HPDE6-E6E7 (cell line): ENCODE measurements around the gene FCN1.
"Not testable (repeated sequence)": the region's sequence is repeated elsewhere in the genome, so short reads cannot be mapped to it uniquely, and the experiment has no call there.

ENCODE experiments used
- DNase-seq: peaks from one replicate; pipeline ENCODE4 v3.0.0; 2011; ENCODE audit warnings: missing footprints; ENCODE audit errors: extremely low spot score

The FCN1 gene

DNA sequence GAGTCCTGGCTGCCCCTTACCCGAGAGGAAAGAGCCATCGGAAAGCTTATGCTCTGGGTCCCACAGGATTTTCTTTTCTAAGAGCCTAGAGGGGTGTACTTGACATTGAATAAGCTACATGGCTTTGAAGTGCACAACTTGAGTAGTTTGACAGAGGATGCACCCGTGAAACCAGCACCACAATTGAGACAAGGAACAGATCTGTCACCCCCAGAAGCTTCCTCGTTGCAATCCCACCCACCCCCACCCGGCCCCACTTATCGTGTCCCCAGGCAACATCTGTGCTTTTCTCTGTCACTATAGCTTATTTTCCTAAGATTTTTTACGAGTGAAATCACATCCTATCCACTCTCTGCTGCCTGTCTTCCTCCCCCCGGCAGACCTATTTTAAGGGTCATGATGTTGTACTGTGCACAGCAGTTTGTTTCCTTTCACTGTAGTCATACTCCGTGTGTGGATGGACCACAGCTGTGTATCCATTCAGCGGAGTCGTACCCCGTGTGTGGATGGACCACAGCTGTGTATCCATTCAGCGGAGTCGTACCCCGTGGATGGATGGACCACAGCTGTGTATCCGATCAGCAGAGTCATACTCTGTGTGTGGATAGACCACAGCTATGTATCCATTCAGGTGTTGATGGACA, 45.9 kb downstream of the FCN1 start:
- no peak for DNase-seq

DNA sequence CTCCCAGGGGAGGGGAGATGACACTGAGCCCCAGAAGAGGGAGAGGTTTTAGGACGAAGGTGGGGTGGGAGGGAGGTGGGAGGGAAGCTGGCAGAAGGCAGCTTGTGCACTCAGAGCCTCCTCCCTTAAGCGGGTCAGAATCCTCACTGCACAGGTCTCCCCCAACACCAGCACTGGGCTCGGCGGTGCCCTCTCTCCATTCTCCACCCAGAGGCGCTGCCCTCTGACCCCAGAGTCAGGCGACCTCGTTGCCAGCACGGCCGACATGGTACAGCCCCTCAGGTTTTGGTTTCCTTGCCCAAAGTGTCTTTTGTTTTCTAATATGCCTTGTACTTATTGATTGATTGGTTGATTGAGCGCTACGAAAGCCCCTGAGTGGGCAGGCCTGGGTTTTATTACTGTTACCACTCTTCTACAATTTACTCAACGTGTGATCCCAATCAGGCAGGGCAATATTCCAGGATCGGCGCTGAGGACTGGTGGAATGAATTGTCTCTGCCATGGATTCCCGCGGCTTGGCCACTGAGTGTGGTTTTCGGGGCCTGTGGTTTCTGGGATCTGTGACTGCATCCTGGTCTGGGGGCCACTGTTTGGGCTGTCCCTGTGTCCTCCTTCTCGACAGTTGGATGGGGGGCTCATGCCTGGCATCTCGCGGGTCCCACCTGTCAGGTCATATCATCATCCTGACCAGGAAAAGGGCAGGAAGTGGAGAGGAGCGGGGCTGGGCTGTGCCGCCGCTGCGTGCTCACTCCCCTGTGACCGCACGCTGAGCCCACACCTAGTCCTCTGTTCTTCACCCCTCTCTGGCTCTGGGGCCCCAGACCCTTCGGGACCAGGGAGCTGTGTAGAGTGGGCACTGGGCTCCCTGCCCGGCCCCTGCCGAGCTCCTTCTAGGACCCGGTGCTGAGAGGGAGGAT, 46.7 kb downstream of the FCN1 start:
- no peak for DNase-seq

DNA sequence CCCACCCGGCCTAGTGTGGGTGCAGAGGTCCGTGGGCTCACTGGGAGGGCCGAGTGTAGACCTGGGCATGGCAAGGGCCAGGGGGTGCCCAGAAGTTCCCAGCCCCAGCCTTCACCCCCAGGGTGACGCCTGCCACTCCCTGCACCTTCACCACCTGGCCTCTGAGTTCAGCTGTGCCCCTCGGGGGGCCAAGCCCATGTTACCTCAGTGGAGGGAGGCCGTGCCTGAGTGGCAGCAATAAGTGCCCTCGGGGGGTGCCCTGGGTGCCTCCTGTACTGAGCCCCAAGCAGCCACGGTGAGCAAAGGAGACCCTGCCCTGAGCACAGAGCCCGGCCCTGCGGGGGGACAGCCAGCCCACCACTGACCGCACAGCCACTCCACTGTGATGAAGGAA, 47.4 kb downstream of the FCN1 start:
- DNase-seq: no peak

DNA sequence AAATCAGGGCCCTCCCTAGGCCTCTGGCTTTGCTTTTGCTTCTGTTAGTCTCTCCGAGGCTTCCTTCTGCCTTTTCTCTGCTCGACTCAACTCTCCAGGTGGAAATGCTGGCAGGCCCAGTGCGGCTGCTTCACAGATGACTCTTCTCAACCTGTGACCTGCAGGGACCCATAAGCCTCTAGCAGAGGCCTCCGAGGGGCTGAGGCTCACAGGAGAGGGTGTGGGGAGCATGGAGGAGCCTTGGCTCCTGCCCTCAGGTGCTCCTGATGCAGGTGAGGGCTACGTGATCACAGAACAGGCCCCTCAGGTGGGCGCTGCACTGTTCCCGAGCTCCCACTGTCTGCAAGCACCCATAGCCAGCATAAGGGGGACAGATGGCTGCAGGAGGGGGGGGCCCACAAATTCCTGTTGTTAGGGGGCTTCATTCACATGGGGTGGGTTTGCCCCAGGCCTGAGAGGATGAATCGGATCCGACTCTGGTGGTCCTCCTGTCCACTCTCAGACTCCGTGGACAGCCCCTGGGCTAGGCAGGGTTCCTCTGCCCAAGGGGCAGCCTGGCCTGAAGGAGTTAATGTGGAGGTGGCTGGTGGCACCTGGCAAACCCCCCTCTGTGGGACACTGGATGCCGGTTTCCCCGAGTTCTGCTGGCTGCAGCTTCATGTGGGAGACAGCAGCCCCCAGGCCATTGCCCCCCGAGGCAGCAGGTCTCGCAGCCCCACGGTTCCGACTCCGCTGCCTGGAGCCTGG, 48.0 kb downstream of the FCN1 start:
- no peak for DNase-seq

DNA sequence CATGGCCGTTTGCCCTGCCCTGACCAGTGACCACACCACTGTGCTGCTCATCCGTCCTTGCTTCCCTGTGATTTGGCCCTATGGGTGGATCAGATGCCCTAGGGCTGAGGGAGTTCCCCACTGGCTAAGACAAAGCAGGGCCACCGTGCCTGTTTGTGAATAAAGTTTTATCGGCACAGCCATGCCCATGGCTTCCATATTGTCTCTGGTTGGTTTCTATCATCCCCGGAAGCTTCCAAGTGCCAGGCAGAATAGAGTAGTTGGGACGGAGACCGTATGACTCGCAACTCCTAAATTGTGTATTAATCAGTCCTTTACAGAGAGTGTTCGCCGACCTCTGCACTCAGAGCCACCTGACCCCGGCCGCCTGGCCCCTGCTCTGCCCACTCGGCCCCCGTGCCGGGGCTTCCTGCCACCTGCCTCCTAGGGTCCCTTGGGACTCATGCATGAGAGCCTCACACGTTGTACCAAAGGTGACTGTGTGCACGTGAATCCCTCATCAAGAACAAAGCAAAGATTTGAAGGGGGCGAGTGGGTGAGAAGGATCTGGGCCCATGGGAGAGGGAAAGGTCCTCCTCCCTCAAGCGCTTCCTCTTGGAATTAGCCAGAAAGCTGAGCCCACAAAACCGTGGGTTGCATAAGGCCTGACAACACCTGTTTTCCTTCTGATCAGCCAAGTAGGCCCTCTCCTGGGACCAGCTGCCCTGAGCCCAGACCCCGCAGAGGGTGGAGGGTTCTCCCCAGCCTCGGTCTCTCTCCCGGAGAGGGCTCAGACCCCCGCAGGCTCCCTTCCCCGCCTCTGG, 48.8 kb downstream of the FCN1 start:
- DNase-seq: no peak

DNA sequence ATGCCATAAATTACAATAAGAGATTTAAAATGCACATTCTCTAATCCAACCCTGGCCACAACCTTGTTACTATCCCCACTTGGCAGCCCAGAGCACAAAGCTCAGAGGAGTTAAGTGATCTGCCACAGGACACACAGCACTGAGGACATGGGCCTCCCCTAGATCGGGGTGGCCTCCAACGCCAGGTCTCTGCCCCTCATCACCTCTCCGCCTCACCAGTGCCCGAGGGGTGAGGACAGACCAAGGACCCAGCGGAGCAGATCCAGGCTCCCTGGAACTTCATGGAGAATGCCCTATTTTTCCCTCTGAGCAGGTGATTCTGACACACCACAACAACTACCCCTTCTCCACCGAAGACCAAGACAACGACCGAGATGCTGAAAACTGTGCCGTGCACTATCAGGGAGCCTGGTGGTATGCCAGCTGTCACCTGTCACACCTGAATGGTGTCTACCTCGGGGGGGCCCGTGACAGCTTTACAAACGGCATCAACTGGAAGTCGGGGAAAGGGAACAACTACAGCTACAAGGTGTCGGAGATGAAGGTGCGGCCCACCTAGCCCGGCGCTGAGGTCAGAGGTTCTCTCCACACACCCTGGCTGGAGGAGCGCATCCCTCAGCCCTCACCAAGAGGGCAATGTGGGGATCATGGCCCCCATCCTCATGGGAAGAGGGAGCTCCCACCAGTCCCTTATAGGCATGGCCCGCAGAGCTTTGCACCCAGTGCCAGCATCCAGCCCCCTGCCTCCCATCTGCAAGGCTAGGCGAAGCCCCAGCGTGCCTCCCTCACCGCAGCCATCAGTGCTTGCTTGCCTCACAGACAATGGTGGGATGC, 49.6 kb downstream of the FCN1 start:
- no peak for DNase-seq

DNA sequence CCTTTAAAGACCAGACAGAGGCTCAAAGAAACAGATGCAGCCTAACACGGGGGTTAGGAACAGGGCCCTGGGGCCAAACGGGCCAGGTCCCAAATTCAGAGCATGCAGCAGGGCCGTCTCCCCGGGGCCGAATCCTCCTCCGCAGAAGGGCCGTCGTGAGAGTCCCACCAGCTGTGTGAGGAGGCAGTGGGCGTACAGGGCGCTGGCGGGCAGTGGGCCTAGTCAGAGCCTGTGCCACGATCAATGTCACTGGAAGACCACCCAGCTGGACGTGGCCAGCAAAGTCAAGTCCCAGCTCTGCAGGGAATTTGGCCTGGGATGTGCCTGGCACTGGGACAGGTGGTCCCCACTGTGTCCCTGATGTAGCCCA, 52.9 kb downstream of the FCN1 start:
- no peak for DNase-seq

DNA sequence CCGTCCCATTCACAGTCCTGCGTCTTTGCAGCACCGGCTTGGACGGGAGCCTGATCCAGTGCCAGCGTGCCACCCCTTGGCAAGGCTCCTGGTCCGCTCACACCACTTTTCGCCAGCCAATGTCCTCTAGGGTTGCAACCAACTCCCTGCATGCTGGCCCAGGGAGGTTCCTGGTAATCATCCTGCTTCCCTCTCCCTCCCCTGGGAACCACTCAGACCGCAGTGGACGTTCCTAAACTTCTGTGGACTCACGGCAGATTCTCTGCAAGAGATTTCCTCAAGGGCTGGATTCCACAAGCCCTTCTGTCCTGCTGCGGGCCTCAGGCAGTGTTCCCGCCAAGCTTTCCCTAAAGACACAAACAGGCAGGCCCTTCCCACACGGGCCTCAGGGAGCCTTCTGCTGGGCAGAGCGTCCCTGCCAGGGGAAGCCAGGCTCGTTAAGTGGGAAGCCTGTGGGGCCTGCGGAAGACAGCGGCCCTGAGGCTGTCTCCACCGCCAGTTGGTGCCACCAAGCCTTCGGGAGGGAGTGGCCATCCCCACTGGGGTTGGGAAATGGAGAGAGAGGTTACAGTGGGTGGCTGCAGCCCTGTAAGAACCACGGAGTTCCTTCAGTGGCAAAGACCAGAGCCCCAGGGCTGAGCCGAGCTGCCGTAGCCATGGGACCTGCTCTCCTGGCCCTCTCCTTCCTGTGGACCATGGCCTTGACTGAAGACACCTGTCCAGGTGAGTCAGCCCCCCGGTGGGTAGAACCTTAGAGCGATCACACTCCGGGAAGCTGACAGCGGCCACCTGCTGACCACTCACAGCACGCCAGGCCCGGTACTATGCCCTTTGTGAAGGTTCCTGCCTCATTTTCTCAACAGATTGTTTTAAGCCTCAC, 53.5 kb downstream of the FCN1 start:
- DNase-seq: no peak

DNA sequence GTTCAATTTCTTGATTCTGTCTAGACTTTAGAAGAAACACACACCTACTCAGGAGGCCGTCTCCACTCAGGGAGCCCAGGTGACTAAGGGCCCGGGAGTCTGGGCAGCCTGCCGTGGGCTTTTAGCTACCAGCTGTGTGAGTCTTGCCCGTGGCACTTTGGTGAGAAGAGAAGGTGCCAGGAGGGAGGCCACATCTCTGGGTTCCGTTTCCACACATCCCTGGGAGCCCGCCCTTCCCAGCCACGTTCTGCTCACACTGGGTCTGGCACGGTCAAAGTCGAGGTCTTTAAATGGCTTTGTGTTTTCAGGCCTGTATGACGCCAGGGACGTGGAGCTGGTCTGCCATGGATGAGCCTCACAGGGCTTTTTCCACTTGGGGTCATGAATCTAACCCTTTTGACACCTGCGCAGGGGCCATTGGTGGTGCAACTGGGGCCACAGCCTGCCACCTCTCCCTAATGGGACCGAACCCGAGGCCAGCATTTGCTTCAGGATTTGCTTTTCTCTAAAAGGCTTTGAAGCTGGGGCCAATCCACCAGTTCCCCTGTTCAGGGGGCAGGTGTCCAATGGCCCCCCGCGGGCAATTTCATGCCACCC, 54.3 kb downstream of the FCN1 start:
- DNase-seq: no peak

DNA sequence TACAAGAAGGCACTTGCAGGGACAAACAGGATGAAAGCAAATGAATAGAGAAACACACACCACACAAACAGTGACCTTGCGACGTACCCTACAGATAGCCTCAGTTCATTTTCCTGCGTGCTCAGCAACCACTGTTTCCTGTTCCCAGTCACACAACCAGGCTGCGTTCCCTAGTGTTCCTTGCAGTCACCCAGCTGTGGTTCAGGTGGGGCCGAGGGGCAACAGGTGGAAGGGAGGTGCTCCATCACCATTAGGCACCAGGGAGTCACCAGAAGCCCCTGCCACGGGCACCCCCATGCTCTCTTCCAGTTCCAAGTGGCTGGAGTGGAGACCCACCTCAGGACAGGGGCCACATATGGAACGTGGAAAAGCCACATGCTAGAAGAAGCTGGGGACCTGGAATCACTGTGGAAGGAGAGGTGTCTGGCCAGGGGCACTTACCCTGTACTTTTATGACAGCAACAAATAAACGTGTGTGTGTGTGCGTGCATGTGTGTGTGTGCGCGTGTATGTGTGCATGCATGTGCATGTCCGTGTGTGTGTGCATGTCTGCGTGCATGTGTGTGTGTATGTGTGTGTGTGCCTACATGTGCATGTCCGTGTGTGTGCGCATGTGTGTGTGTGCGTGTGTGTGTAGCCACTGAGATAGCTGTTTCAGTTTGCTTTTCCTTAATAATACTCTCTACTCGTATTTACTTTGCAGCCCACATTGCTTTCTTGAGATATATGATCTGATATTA, 55.9 kb downstream of the FCN1 start:
- no peak for DNase-seq

DNA sequence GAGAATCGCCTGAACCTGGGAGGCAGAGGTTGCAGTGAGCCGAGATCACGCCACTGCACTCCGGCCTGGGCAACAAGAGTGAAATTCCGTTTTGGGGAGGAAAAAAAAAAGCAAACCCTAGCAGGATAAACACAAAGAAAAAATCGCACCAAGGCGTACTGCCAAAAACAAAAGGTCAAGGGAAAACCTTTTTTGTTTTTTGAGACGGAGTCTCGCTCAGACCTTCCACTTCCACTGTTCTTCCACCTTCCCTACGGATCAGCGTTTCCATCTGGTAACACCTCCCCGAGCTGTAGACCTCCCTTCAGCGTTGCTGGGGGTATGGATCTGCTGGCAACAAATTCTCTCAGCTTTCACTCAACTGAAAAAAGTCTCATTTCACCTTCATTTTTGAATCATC, 57.2 kb downstream of the FCN1 start:
- DNase-seq: no peak

DNA sequence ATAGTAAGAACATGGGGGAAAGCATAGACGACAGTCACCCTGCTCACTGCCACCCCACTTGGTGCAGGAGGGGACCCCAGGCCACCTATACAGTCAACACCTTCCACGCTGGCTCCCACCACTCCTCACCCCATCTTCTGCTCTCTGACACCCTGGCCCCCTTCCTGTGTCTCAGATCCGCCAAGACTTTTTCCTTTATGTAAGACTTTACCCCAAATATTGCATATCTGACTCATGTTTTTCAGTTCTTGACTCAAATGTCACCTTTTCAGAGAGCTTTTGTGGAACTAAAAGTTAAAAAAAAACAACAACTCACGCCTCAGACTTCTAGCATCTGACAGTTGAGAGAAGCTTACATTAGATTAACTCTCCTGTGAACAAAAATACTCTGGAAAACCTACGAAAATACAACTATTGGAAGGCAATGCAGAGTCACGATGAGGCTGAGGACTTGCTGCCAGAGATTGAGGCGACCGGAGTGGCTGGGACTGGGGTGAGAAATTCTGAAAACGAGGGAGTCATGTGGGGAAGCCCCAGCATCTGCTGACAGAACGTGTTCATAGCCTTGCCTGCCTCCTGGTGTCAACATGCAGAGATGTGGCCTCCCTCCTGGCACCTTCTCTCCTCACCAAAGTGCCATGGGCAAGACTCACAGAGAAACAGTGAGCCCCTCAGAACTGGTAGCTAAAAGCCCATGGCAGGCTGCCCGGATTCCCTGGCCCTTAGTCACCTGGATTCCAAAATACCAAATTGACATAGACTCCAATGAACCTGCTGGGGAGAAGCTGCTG, 59.5 kb downstream of the FCN1 start:
- DNase-seq: no peak

DNA sequence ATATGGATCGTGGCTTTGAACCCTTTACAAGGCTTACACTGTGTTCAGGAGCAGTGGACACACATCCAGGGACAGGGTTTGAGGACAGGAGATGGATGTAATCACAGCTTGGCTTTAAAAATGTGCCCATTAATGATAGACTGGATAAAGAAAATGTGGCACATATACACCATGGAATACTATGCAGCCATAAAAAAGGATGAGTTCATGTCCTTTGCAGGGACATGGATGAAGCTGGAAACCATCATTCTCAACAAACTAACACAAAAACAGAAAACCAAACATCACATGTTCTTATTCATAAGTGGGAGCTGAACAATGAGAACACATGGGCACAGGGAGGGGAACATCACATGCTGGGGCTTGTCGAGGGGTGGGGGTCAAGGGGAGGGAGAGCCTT, 60.3 kb downstream of the FCN1 start:
- not testable (repeated sequence) for DNase-seq

DNA sequence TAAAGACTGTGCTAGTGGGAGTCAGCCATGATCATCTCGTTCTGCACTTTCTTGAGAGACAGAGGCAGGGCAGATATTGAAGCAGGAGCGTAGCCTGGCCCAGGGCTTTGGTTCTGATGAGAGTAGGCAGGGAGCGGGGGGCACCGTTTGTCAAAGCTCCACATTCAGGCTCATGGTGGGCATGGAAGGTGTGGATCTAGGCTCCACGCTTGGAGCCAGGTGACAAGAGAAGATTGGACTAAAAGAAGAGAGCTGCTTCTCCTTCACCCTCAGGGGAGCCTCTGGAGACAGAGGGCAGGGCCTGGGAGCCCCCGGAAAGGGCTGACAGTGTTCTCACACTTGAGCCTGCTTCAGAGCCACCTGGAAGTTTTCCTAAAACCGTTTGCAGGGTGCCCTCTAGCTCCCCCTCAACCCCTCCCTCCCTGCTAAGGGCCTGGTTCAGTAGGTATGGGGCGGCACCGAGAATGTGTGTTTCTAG, 61.8 kb downstream of the FCN1 start:
- no peak for DNase-seq
